Smooth muscle cell (in vitro differentiated cells): ENCODE data around the gene GRAMD1B. TPM values are rescaled to one million over a fixed set of nuclear protein-coding genes. Genes with fewer than 3 reads are reported as not detected.

Experiments
- DNase-seq: peaks from one replicate; lab custom pipeline; 2025; ENCODE audit not compliant: unreplicated experiment; lab: John Stamatoyannopoulos, UW
- H2AFZ ChIP-seq: fragments of 200-600 bp; sonication (generic); 2 replicates; pipeline ENCODE4 v1.6.0; 2016; ENCODE audit warnings: antibody characterized with exemption, low read depth, mild to moderate bottlenecking
- H3F3A ChIP-seq: fragments of 200-600 bp; sonication (generic); 2 replicates; pipeline ENCODE4 v1.6.0; 2017; ENCODE audit warnings: antibody characterized with exemption, low read depth
- H3K27ac ChIP-seq: fragments of 200-600 bp; sonication (generic); 2 replicates; pipeline ENCODE4 v1.5.1; 2016; ENCODE audit warnings: low read depth, mild to moderate bottlenecking
- H3K27me3 ChIP-seq: fragments of 200-600 bp; sonication (generic); 2 replicates; pipeline ENCODE4 v1.6.1; 2016; ENCODE audit warnings: low read depth, mild to moderate bottlenecking
- H3K36me3 ChIP-seq: fragments of 200-600 bp; sonication (generic); 2 replicates; pipeline ENCODE4 v1.5.1; 2016; ENCODE audit warnings: low read depth
- H3K4me1 ChIP-seq: fragments of 200-600 bp; sonication (generic); 2 replicates; pipeline ENCODE4 v1.5.1; 2016; ENCODE audit warnings: low read depth
- H3K4me2 ChIP-seq: fragments of 200-600 bp; sonication (generic); 2 replicates; pipeline ENCODE4 v1.6.0; 2016; ENCODE audit warnings: mild to moderate bottlenecking
- H3K4me3 ChIP-seq: fragments of 200-600 bp; sonication (generic); 2 replicates; pipeline ENCODE4 v1.5.1; 2016; ENCODE audit warnings: mild to moderate bottlenecking
- H3K79me2 ChIP-seq: fragments of 200-600 bp; sonication (generic); 2 replicates; pipeline ENCODE4 v1.6.0; 2016; ENCODE audit warnings: low read depth, mild to moderate bottlenecking
- H3K9ac ChIP-seq: fragments of 200-600 bp; sonication (generic); 2 replicates; pipeline ENCODE4 v1.6.0; 2016; ENCODE audit warnings: low read depth
- H3K9me3 ChIP-seq: fragments of 200-600 bp; sonication (generic); replicated peaks from 2 replicates; pipeline ENCODE4 v1.5.1; 2016; ENCODE audit warnings: low read depth
- H4K20me1 ChIP-seq: fragments of 200-600 bp; sonication (generic); 2 replicates; pipeline ENCODE4 v1.6.0; 2016; ENCODE audit warnings: low read depth
- CTCF ChIP-seq: fragments of 200-600 bp; sonication (generic); IDR thresholded peaks from 2 replicates; pipeline ENCODE4 v1.5.1; 2017; ENCODE audit warnings: borderline replicate concordance, mild to moderate bottlenecking, antibody characterized with exemption; ENCODE audit not compliant: insufficient read depth, poor library complexity, severe bottlenecking
- WGBS: methylation state at CpG from one replicate; pipeline ENCODE4 v1.1.7; 2016; ENCODE audit warnings: low lambda C conversion rate; 5-methylcytosine and 5-hydroxymethylcytosine counted together
- polyA plus RNA-seq: library from polyadenylated mRNA; unstranded; fragments of >200 nt; fragmentation: Nextera tagmentation; extraction: Ambion mirVana; gene quantifications from 2 replicates; pipeline ENCODE4 v1.2.1, GENCODE V29; 2016
- total RNA-seq: library from RNA; depleted of rRNA; stranded (reverse); fragments of >200 nt; gene quantifications from 2 replicates; pipeline ENCODE4 v1.2.3, GENCODE V29; 2014

GRAMD1B gene
- total and polyA plus RNA-seq, 2 experiments from 2014 or later: 2.4 to 3.4 TPM

GRCh38 chr11:123473941-123474677 lies 44.0 kb downstream of the GRAMD1B start:
- Histone ChIP-seq H3K36me3 (no peaks in the 10 kb centered on the region), H4K20me1 (no peaks in the 10 kb centered on the region), H3K27me3 (no peaks in the 10 kb centered on the region), H3K27ac (peak overlapping the region; percentile 91), H3K9me3 (no peaks in the 10 kb centered on the region), H2AFZ (no peak overlapping the region), H3K79me2 (no peaks in the 10 kb centered on the region), H3F3A (no peaks in the 10 kb centered on the region), H3K4me1 (peaks cover 25% of the 10 kb centered on the region), H3K9ac (peak overlapping the region; percentile 28), H3K4me3 (no peak overlapping the region), H3K4me2 (peak overlapping the region; percentile 74)
- WGBS: 21% methylated on average over 3 of the region's 3 CpGs
- no peak for TF ChIP-seq CTCF
- no peak for DNase-seq

- no peaks in the 10 kb centered on the region for H3K9me3 ChIP-seq
- no peak for DNase-seq
- no peaks in the 10 kb centered on the region for H3F3A ChIP-seq
- no peak overlapping the region for H3K4me3 ChIP-seq
- H3K4me1 ChIP-seq: peaks cover 24% of the 10 kb centered on the region
- no peaks in the 10 kb centered on the region for H3K27me3 ChIP-seq
- H3K36me3 ChIP-seq: no peaks in the 10 kb centered on the region
- H3K9ac ChIP-seq: peak overlapping the region; percentile 23
- H4K20me1 ChIP-seq: no peaks in the 10 kb centered on the region
- H2AFZ ChIP-seq: no peak overlapping the region
- no peaks in the 10 kb centered on the region for H3K79me2 ChIP-seq
- H3K27ac ChIP-seq: peak overlapping the region; percentile 91
- TF ChIP-seq CTCF: no peak
- WGBS: 17% methylated on average over 8 of the region's 8 CpGs
- H3K4me2 ChIP-seq: peak overlapping the region; percentile 74
These were observed 44.9 kb downstream of the GRAMD1B start for GRCh38 chr11:123474994-123475393.

GRCh38 chr11:123475469-123475868 lies 45.4 kb downstream of the GRAMD1B start:
- TF ChIP-seq CTCF: peak; percentile 51
- no peaks in the 10 kb centered on the region for H3K9me3 ChIP-seq
- no peaks in the 10 kb centered on the region for H3K27me3 ChIP-seq
- no peak overlapping the region for H2AFZ ChIP-seq
- no peaks in the 10 kb centered on the region for H4K20me1 ChIP-seq
- H3K4me2 ChIP-seq: peak overlapping the region; percentile 74
- no peaks in the 10 kb centered on the region for H3K36me3 ChIP-seq
- WGBS: 20% methylated on average over 3 of the region's 3 CpGs
- H3K79me2 ChIP-seq: no peaks in the 10 kb centered on the region
- H3K4me1 ChIP-seq: peaks cover 24% of the 10 kb centered on the region
- no peak overlapping the region for H3K4me3 ChIP-seq
- no peaks in the 10 kb centered on the region for H3F3A ChIP-seq
- H3K27ac ChIP-seq: peak overlapping the region; percentile 91
- DNase-seq: no peak
- no peak overlapping the region for H3K9ac ChIP-seq
